MM.1S (cell line): ENCODE data around the gene NTM.

Experiments
- CTCF ChIP-seq: fragments of 300-600 bp; sonication (generic); IDR thresholded peaks from 2 replicates; pipeline ENCODE4 v1.5.1; 2016; ENCODE audit warnings: antibody characterized with exemption, low read length, mixed read lengths
- EZH2 ChIP-seq: fragments of 300-600 bp; sonication (generic); optimal IDR thresholded peaks from 2 replicates; pipeline ENCODE3; 2017; ENCODE audit warnings: low read depth, mild to moderate bottlenecking, antibody characterized with exemption, low read length, mixed read lengths
- EZH2phosphoT487 ChIP-seq: fragments of 300-600 bp; sonication (generic); IDR thresholded peaks from 2 replicates; pipeline ENCODE4 v1.6.1; 2018; ENCODE audit warnings: antibody characterized with exemption, low read length

- TF ChIP-seq CTCF (no peak), EZH2phosphoT487 (no peak), EZH2 (no peak)
Measured at GRCh38 chr11:132116516-132116915, 746.1 kb downstream of the NTM start.
